IMR-90 (cell line): Measurements from ENCODE around the gene EPSTI1. TPM values are rescaled to one million over a fixed set of nuclear protein-coding genes. Genes with fewer than 3 reads are reported as not detected.

Experiments
- ATAC-seq: fragments of 200-7000 bp; cut with Tn5 transposase; 2 replicates; pipeline ENCODE4 v1.9.1; 2020; ENCODE audit warnings: low read depth, mild to moderate bottlenecking, moderate library complexity
- BruUV-seq: library from RNA; stranded (reverse); fragments of 400-500 nt; replicated peaks from 2 replicates; lab custom pipeline; 2021; lab: Mats Ljungman, UMichigan
- CTCF ChIA-PET: fragments of 300-600 bp; formaldehyde crosslinking; extraction: SDS; loops from one replicate; lab custom pipeline; 2021; ENCODE audit warnings: antibody characterized with exemption; lab: Yijun Ruan, JAX
- POLR2A ChIA-PET: fragments of 300-600 bp; sonication (Branson Sonifier 250); formaldehyde crosslinking; loops from one replicate; lab custom pipeline; 2022; ENCODE audit warnings: antibody characterized with exemption; ENCODE audit not compliant: unreplicated experiment; lab: Charles Lee
- DNase-seq: peaks from one replicate; pipeline ENCODE4 v3.0.0; 2013
- H2AFZ ChIP-seq: replicated peaks from 2 replicates; pipeline ENCODE3; 2013; ENCODE audit warnings: low read length, mild to moderate bottlenecking; ENCODE audit not compliant: poor library complexity
- H2AK5ac ChIP-seq: 2 replicates; pipeline ENCODE4 v1.6.1; 2013; ENCODE audit warnings: low read depth, low read length, inconsistent platforms
- H2AK9ac ChIP-seq: replicated peaks from 2 replicates; pipeline ENCODE3; 2013; ENCODE audit warnings: mild to moderate bottlenecking, low read depth, low read length, moderate library complexity; ENCODE audit not compliant: poor library complexity
- H2BK120ac ChIP-seq: 2 replicates; pipeline ENCODE4 v1.6.1; 2013; ENCODE audit warnings: low read depth, low read length, inconsistent platforms
- H2BK15ac ChIP-seq: 3 replicates; pipeline ENCODE4 v1.6.1; 2013; ENCODE audit warnings: low read depth, low read length, inconsistent platforms
- H2BK20ac ChIP-seq: 2 replicates; pipeline ENCODE4 v1.6.1; 2013; ENCODE audit warnings: low read depth, mild to moderate bottlenecking, inconsistent platforms, low read length, moderate library complexity
- H2BK5ac ChIP-seq: 2 replicates; pipeline ENCODE4 v1.6.1; 2013; ENCODE audit warnings: mild to moderate bottlenecking, low read depth, low read length, inconsistent platforms; ENCODE audit not compliant: poor library complexity, severe bottlenecking
- H3K14ac ChIP-seq: replicated peaks from 2 replicates; pipeline ENCODE4 v1.6.1; 2013; ENCODE audit warnings: low read depth, low read length, inconsistent platforms
- H3K18ac ChIP-seq: 2 replicates; pipeline ENCODE4 v1.6.1; 2013; ENCODE audit warnings: low read depth, low read length, control low read depth
- H3K23ac ChIP-seq: 2 replicates; pipeline ENCODE4 v1.6.1; 2013; ENCODE audit warnings: low read depth, low read length, inconsistent platforms
- H3K27ac ChIP-seq: 2 replicates; pipeline ENCODE4 v1.5.1; 2013; ENCODE audit warnings: mild to moderate bottlenecking, control low read depth, low read length; ENCODE audit not compliant: insufficient read depth
- H3K27me3 ChIP-seq: 2 replicates; pipeline ENCODE4 v1.6.1; 2013; ENCODE audit warnings: low read length; ENCODE audit not compliant: control insufficient read depth, insufficient read depth
- H3K36me3 ChIP-seq: 2 replicates; pipeline ENCODE4 v1.6.1; 2013; ENCODE audit warnings: low read length, mixed read lengths; ENCODE audit not compliant: control insufficient read depth, insufficient read depth
- H3K4ac ChIP-seq: 2 replicates; pipeline ENCODE4 v1.6.1; 2013; ENCODE audit warnings: low read depth, low read length, inconsistent platforms
- H3K4me1 ChIP-seq: 2 replicates; pipeline ENCODE4 v1.6.1; 2013; ENCODE audit warnings: low read length, mixed read lengths; ENCODE audit not compliant: control insufficient read depth, insufficient read depth
- H3K4me2 ChIP-seq: 2 replicates; pipeline ENCODE4 v1.6.1; 2013; ENCODE audit warnings: low read depth, mild to moderate bottlenecking, control low read depth, low read length, moderate library complexity
- H3K4me3 ChIP-seq: 2 replicates; pipeline ENCODE4 v1.5.1; 2013; ENCODE audit warnings: low read depth, mild to moderate bottlenecking, control low read depth, low read length, moderate library complexity; ENCODE audit not compliant: insufficient read depth
- H3K56ac ChIP-seq: 2 replicates; pipeline ENCODE4 v1.6.1; 2013; ENCODE audit warnings: low read length, inconsistent platforms; ENCODE audit not compliant: insufficient read depth; ENCODE audit errors: extremely low read depth
- H3K79me1 ChIP-seq, 2 experiments: 2 replicates each; pipeline ENCODE4 v1.6.1; 2013; ENCODE audit warnings: low read length in 2 of 2, inconsistent platforms in 1 of 2, low read depth in 1 of 2
- H3K9ac ChIP-seq: 2 replicates; pipeline ENCODE4 v1.6.1; 2013; ENCODE audit warnings: low read depth, low read length, control low read depth
- H3K9me1 ChIP-seq: 2 replicates; pipeline ENCODE4 v1.6.1; 2013; ENCODE audit warnings: low read length, inconsistent platforms; ENCODE audit not compliant: insufficient read depth
- H3K9me3 ChIP-seq: 2 replicates; pipeline ENCODE4 v1.6.1; 2013; ENCODE audit warnings: low read length; ENCODE audit not compliant: control insufficient read depth, insufficient read depth
- H4K20me1 ChIP-seq: 2 replicates; pipeline ENCODE4 v1.6.1; 2013; ENCODE audit warnings: low read length, inconsistent platforms; ENCODE audit not compliant: insufficient read depth
- H4K5ac ChIP-seq: 2 replicates; pipeline ENCODE4 v1.6.1; 2013; ENCODE audit warnings: mild to moderate bottlenecking, low read depth, low read length, control low read depth
- H4K8ac ChIP-seq, 2 experiments: 2 replicates each; pipeline ENCODE4 v1.6.1; 2013; ENCODE audit warnings: low read depth in 2 of 2, low read length in 2 of 2, control low read depth in 1 of 2, inconsistent platforms in 1 of 2
- H4K91ac ChIP-seq: 2 replicates; pipeline ENCODE4 v1.6.1; 2013; ENCODE audit warnings: low read depth, low read length, inconsistent platforms; ENCODE audit not compliant: insufficient read depth
- BHLHE40 ChIP-seq: fragments of 150-350 bp; IDR thresholded peaks from 2 replicates; pipeline ENCODE4 v1.6.1; 2016; ENCODE audit warnings: mild to moderate bottlenecking, low read depth, low read length
- CEBPB ChIP-seq: IDR thresholded peaks from 2 replicates; pipeline ENCODE4 v1.6.1; 2012; ENCODE audit warnings: low read depth, low read length, improper control_type of control experiment
- CHD1 ChIP-seq: IDR thresholded peaks from 2 replicates; pipeline ENCODE4 v1.6.1; 2012; ENCODE audit warnings: low read depth, low read length, improper control_type of control experiment
- CTCF ChIP-seq: conservative IDR thresholded peaks from 2 replicates; pipeline ENCODE4 v1.5.1; 2012; ENCODE audit warnings: mild to moderate bottlenecking, low read depth, low read length, improper control_type of control experiment
- ELK1 ChIP-seq: fragments of 150-350 bp; IDR thresholded peaks from 2 replicates; pipeline ENCODE4 v1.6.1; 2016; ENCODE audit warnings: low read depth, mild to moderate bottlenecking, low read length, moderate library complexity, borderline replicate concordance
- FOS ChIP-seq: fragments of 150-350 bp; IDR thresholded peaks from 2 replicates; pipeline ENCODE4 v1.6.1; 2016; ENCODE audit warnings: low read depth, low read length
- MAFK ChIP-seq: IDR thresholded peaks from 2 replicates; pipeline ENCODE4 v1.6.1; 2012; ENCODE audit warnings: low read depth, low read length, improper control_type of control experiment
- MAZ ChIP-seq: IDR thresholded peaks from 2 replicates; pipeline ENCODE4 v1.6.1; 2012; ENCODE audit warnings: low read depth, mild to moderate bottlenecking, low read length, improper control_type of control experiment, moderate library complexity, borderline replicate concordance
- NFE2L2 ChIP-seq: fragments of 150-350 bp; IDR thresholded peaks from 2 replicates; pipeline ENCODE4 v1.6.1; 2016; ENCODE audit warnings: low read depth, mild to moderate bottlenecking, low read length
- POLR2A ChIP-seq: IDR thresholded peaks from 2 replicates; pipeline ENCODE4 v1.6.1; 2012; ENCODE audit warnings: mild to moderate bottlenecking, low read depth, low read length
- RAD21 ChIP-seq: IDR thresholded peaks from 2 replicates; pipeline ENCODE4 v1.6.1; 2012; ENCODE audit warnings: low read length, improper control_type of control experiment
- RCOR1 ChIP-seq: IDR thresholded peaks from 2 replicates; pipeline ENCODE4 v1.6.1; 2012; ENCODE audit warnings: mild to moderate bottlenecking, low read length, improper control_type of control experiment; ENCODE audit not compliant: insufficient replicate concordance
- RFX5 ChIP-seq: IDR thresholded peaks from 2 replicates; pipeline ENCODE4 v1.8.0; 2012; ENCODE audit warnings: low read depth, mild to moderate bottlenecking, low read length, moderate library complexity
- SMC3 ChIP-seq: fragments of 150-350 bp; IDR thresholded peaks from 2 replicates; pipeline ENCODE4 v1.6.1; 2016; ENCODE audit warnings: low read depth, mild to moderate bottlenecking, antibody characterized with exemption, low read length, moderate library complexity
- USF2 ChIP-seq: fragments of 150-350 bp; IDR thresholded peaks from 2 replicates; pipeline ENCODE4 v1.6.1; 2017; ENCODE audit warnings: mild to moderate bottlenecking, antibody characterized with exemption, low read length, low read depth
- WGBS, 2 experiments: methylation state at CpG; one replicate each; pipeline versions ENCODE4 v1.1.5 to v1.1.7; 2013; ENCODE audit warnings: missing lambda C conversion rate in 2 of 2; ENCODE audit not compliant: insufficient read length in 1 of 2; ENCODE audit errors: extremely low coverage in 2 of 2; 5-methylcytosine and 5-hydroxymethylcytosine counted together
- dilution Hi-C: fragments of 300-500 bp; cut with HindIII; formaldehyde crosslinking; loops from one replicate; pipeline ENCODE4 v1.14.3; 2018; ENCODE audit warnings: low sequenced_read_pairs; ENCODE audit not compliant: unreplicated experiment
- in situ Hi-C: fragments of 300-500 bp; cut with MboI; formaldehyde crosslinking; loops from 3 replicates; pipeline ENCODE4 v1.14.3; 2019; ENCODE audit warnings: low sequenced_read_pairs, inconsistent platforms, mixed read lengths
- intact Hi-C: fragments of 100-400 bp; cut with micrococcal nuclease; formaldehyde crosslinking; loops from 2 replicates; pipeline ENCODE4 v1.10.0; 2022
- polyA plus RNA-seq, 3 experiments: library from polyadenylated mRNA; depleted of rRNA; stranded (reverse); fragments of >200 nt; gene quantifications; 2 replicates each; pipeline ENCODE4 v1.2.3, GENCODE V29; 2012; ENCODE audit warnings: low replicate concordance in 1 of 3
- total RNA-seq: library from RNA; depleted of rRNA; stranded (reverse); fragments of >200 nt; gene quantifications from 2 replicates; pipeline ENCODE4 v1.2.3, GENCODE V29; 2012

Gene EPSTI1
- total and polyA plus RNA-seq, 2 of the 4 experiments (the other 2 are of a cell fraction) = 0.90 to 1.6 TPM

DNA sequence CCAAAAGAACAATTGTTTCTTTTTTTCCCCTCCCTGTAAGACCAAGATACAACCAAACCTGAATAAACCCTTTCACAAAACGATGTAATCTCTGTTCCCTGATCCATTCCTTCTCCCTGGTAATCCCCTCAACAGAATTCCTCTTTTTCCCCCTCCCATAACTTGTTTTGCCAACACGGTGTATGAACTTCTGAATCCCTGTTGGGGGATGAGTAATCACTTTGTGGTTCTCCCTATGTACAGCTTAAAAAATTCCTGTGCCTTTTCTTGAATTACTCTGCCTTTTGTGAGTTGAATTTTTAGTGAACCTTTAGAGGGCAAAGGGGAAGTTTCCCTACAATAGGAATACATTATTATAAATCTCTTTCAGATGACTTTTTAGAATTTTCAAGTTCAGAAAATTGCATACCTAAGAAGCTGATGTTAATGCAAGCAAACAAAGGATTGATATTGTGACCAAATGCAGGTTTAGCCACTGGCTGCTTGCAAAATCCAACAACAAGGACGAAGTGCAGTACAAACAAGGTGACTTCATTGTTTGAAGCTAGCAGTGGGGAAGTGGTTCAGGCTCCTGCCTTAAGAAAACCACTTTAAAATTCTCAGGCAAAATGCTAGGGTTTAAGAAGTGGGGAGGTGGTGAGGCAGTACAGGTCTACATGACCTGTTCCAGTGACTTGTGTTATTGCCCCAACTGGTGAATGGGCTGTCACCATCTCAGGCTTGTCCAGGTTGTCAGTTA lies 15.0 kb upstream of the EPSTI1 start:
- DNase-seq = peak; percentile 63
- H3K4me1 ChIP-seq = peaks cover 21% of the 10 kb centered on the region
- H2AFZ ChIP-seq = peak overlapping the region; percentile 16
- no TSS peak for BruUV-seq
- H3K9ac ChIP-seq = no peak overlapping the region
- dilution Hi-C loops (no loop called here), intact Hi-C loops (no loop called here), in situ Hi-C loops (no loop called here)
- H3K9me3 ChIP-seq = no peaks in the 10 kb centered on the region
- no peak overlapping the region for H3K4me3 ChIP-seq
- ATAC-seq = peak; percentile 60
- peak overlapping the region; percentile 88 for H4K91ac ChIP-seq
- H4K5ac ChIP-seq = peak overlapping the region; percentile 89; the same call in 1 of the 2 replicates
- peak overlapping the region; percentile 94 for H2BK120ac ChIP-seq
- no peaks in the 10 kb centered on the region for H3K36me3 ChIP-seq
- H3K27ac ChIP-seq = peak overlapping the region; percentile 11
- H2AK5ac ChIP-seq = peak overlapping the region; percentile 89
- ChIA-PET CTCF (interaction anchor here (0.6 kb wide), 1 partner anchor 364 kb away, joined by 3 read pairs; no protein-coding TSS in a partner anchor), POLR2A (no interaction called here)
- H3K56ac ChIP-seq = peak overlapping the region; percentile 38; the same call in 1 of the 2 replicates
- H2BK5ac ChIP-seq = peak overlapping the region; percentile 51
- no peaks in the 10 kb centered on the region for H4K20me1 ChIP-seq
- H3K79me1 ChIP-seq = no peaks in the 10 kb centered on the region
- peaks cover 13% of the 10 kb centered on the region for H3K9me1 ChIP-seq
- peak overlapping the region; percentile 96 for H2BK20ac ChIP-seq
- peak overlapping the region; percentile 94 for H3K4ac ChIP-seq
- H4K8ac ChIP-seq = peak overlapping the region; percentile 75 to 87; a peak in 3 of 4 replicates
- no CpG with 5 or more reads among the region's 3 CpGs for WGBS, 2 experiments
- H2AK9ac ChIP-seq = peak overlapping the region; percentile 70
- H2BK15ac ChIP-seq = peak overlapping the region; percentile 96; the same call in 2 of the 3 replicates
- peak overlapping the region; percentile 62 for H3K23ac ChIP-seq
- peak overlapping the region; percentile 61 for H3K14ac ChIP-seq
- H3K4me2 ChIP-seq = peak overlapping the region; percentile 28; the same call in 1 of the 2 replicates
- peak overlapping the region; percentile 84 for H3K18ac ChIP-seq
- H3K27me3 ChIP-seq = no peaks in the 10 kb centered on the region
- no peak for TF ChIP-seq RFX5
- no peak for TF ChIP-seq ELK1
- TF ChIP-seq FOS = no peak
- TF ChIP-seq SMC3 = no peak
- no peak for TF ChIP-seq BHLHE40
- TF ChIP-seq USF2 = no peak
- TF ChIP-seq RCOR1 = no peak
- TF ChIP-seq CTCF = no peak
- TF ChIP-seq RAD21 = no peak
- TF ChIP-seq CEBPB = no peak
- TF ChIP-seq MAFK = no peak
- TF ChIP-seq MAZ = no peak
- TF ChIP-seq CHD1 = no peak
- no peak for TF ChIP-seq NFE2L2
- no peak for TF ChIP-seq POLR2A
